ENCODE results near the gene PRDX5. TPM values are rescaled to one million over a fixed set of nuclear protein-coding genes. Genes with fewer than 3 reads are reported as not detected.
A peak's percentile ranks its signal among the peaks of the same experiment; 100 is the strongest.

PRDX5 gene
- total RNA-seq, 1 donor, result 230 TPM

DNA sequence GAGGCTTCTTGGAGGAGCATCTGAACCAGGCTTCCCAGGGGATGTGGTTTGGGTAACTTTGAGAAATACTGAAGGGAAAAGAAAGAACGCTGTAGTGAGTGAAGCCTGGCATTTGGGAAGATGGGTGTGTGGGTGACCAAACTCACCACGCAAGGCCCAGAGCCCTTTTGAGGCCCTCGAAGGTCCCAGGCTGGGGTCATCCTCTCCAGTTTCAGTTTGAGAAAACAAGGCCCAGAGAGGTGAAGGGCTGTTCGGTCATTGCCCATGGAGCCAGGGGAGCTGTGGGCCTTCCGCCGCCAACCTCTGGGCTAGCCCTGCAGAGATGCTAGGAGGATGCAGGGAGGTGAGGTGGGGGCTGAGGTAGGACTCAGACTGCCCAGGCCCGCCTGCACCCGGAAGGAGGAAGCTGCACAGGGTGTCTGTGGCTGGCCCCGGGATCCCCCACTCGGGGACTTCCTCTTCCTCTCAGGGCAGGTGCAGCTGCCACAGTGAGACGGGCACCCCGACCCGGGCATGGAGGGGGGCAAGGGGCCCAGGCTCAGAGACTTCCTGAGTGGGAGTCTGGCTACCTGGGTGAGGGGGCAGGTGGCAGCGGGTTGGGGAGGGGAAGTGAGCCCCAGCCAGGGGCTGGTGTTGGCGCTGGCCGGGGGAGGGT lies 22.0 kb downstream of the PRDX5 start, which contains the start of gene CCDC88B:
Gene CCDC88B, plus strand, starts transcription at position 451 of the 655 bp plus-strand sequence. Its CDS starts 63 bp downstream, at position 514.
- H3K4me3 ChIP-seq (ENCODE audit: low read depth, low read length), result no peak within 1 kb of the TSS
- DNase-seq (ENCODE audit: low read depth), result no peak
- TF ChIP-seq CTCF (IDR thresholded peaks at IDR 0.05; ENCODE audit: insufficient read depth, low read depth, low read length), result no peak

GRCh38 chr11:64340671-64341335 lies 22.9 kb downstream of the PRDX5 start:
- DNase-seq (ENCODE audit: low read depth), result no peak
- no peak for TF ChIP-seq CTCF (IDR thresholded peaks at IDR 0.05; ENCODE audit: insufficient read depth, low read depth, low read length)
- H3K4me3 ChIP-seq (ENCODE audit: low read depth, low read length), result no peak overlapping the region

DNA sequence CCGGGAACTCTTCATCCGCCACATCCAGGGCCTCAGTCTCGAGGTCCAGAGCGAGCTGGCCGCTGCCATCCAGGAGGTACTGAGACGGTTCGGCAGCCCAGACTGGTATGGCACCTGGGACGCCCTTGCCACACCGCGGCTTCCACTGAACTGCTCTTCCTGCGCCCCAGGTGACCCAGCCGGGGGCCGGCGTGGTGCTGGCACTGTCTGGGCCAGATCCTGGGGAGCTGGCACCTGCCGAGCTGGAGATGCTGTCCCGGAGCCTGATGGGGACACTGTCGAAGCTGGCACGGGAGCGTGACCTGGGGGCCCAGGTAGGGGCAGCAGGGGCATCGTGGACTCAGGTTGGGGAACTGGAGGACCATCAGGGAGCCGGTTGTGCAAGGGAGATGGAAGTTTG lies 23.5 kb downstream of the PRDX5 start:
- no peak for TF ChIP-seq CTCF (IDR thresholded peaks at IDR 0.05; ENCODE audit: insufficient read depth, low read depth, low read length)
- no peak overlapping the region for H3K4me3 ChIP-seq (ENCODE audit: low read depth, low read length)
- no peak for DNase-seq (ENCODE audit: low read depth)

- peak overlapping the region; percentile 48 for H3K4me3 ChIP-seq (ENCODE audit: low read depth, low read length)
- peak; percentile 58 for TF ChIP-seq CTCF (IDR thresholded peaks at IDR 0.05; ENCODE audit: insufficient read depth, low read depth, low read length)
- peak; percentile 86 for DNase-seq (ENCODE audit: low read depth)
Measured at GRCh38 chr11:64341851-64342791, 24.2 kb downstream of the PRDX5 start.

DNA sequence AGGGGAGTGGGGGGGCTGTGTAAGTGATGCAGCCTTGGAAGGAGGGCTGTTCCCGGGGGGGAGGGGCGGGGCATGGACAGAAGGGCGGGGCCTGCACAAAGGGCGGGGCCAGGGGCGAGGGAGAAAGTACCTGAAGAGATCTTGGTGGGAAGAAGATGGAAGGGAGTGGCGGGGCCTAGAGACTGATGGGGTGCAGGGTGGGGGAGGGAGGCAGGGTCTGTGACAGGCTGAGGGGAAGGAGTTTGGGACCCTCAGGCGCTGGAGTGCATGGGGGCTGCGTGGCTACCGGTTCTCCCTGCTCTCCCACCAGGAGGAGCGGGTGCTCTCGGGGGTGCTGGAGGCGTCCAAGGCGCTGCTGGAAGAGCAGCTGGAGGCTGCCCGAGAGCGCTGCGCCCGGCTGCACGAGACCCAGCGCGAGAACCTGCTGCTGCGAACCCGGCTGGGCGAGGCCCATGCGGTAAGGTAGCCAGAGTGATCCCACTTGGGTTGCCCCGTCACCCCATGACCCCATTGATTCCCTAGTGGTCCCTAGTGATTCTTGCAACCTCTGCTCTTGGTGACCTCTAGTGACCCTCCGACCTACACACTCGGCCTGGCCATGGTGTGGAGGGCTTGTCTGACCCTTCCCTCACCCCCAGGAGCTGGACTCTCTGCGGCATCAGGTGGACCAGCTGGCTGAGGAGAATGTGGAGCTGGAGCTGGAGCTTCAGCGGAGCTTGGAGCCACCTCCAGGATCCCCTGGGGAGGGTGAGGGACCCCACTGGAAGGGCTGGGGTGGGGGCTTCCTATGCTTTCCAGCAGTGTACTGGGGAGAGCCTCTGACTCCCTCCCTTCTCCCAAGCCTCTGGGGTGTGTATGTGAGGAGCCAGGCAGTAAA lies 25.2 kb downstream of the PRDX5 start:
- DNase-seq (ENCODE audit: low read depth), result no peak
- TF ChIP-seq CTCF (IDR thresholded peaks at IDR 0.05; ENCODE audit: insufficient read depth, low read depth, low read length), result no peak
- peak overlapping the region; percentile 48 for H3K4me3 ChIP-seq (ENCODE audit: low read depth, low read length)
